ENCODE results near the gene UBP1.

UBP1 gene

GRCh38 chr3:33440328-33441224 is at the start of gene UBP1:
Gene UBP1, minus strand, starts transcription at chr3:33440405. Its CDS starts 557 bp downstream, at chr3:33439848.
- Histone ChIP-seq H3K9ac (ENCODE audit: low read length) (peak within 1 kb of the TSS; percentile 80), H3K4me2 (ENCODE audit: low read length) (peak within 1 kb of the TSS; percentile 96), H3K27me3 (ENCODE audit: insufficient read depth, low read length) (no peaks in the 10 kb centered on the region), H4K20me1 (ENCODE audit: insufficient read depth, low read length) (no peaks in the 10 kb centered on the region), H3K36me3 (ENCODE audit: insufficient read depth, low read length) (no peaks in the 10 kb centered on the region), H3F3A (ENCODE audit: insufficient read depth, low read length) (no peaks in the 10 kb centered on the region), H3K9me3 (ENCODE audit: low read length) (no peaks in the 10 kb centered on the region), H3K79me2 (ENCODE audit: insufficient read depth, low read length) (peaks cover 41% of the 10 kb centered on the region), H2AFZ (ENCODE audit: low read length) (no peak within 1 kb of the TSS), H3K4me3 (ENCODE audit: low read depth, low read length, poor library complexity, severe bottlenecking) (peak within 1 kb of the TSS; percentile 80), H3K27ac (ENCODE audit: low read depth, low read length, poor library complexity, severe bottlenecking) (peak within 1 kb of the TSS; percentile 96), H3K4me1 (ENCODE audit: insufficient read depth, low read length, severe bottlenecking) (peaks cover 40% of the 10 kb centered on the region), H3K9me2 (ENCODE audit: low read depth, low read length) (no peaks in the 10 kb centered on the region)
- TF ChIP-seq CTCF (IDR thresholded peaks at IDR 0.05; ENCODE audit: low read length) (no peak), EZH2 (IDR thresholded peaks at IDR 0.05; ENCODE audit: borderline replicate concordance, low read length) (no peak)

GRCh38 chr3:33488683-33489082 is 48.5 kb upstream of the UBP1 start:
- H3K27me3 ChIP-seq (ENCODE audit: insufficient read depth, low read length), result no peaks in the 10 kb centered on the region
- H3K4me2 ChIP-seq (ENCODE audit: low read length), result no peak overlapping the region
- H3K9me2 ChIP-seq (ENCODE audit: low read depth, low read length), result no peaks in the 10 kb centered on the region
- H3F3A ChIP-seq (ENCODE audit: insufficient read depth, low read length), result no peaks in the 10 kb centered on the region
- H3K36me3 ChIP-seq (ENCODE audit: insufficient read depth, low read length), result no peaks in the 10 kb centered on the region
- no peaks in the 10 kb centered on the region for H3K9me3 ChIP-seq (ENCODE audit: low read length)
- H3K4me3 ChIP-seq (ENCODE audit: low read depth, low read length, poor library complexity, severe bottlenecking), result no peak overlapping the region
- no peaks in the 10 kb centered on the region for H3K79me2 ChIP-seq (ENCODE audit: insufficient read depth, low read length)
- peaks cover 9% of the 10 kb centered on the region for H3K4me1 ChIP-seq (ENCODE audit: insufficient read depth, low read length, severe bottlenecking)
- TF ChIP-seq EZH2 (IDR thresholded peaks at IDR 0.05; ENCODE audit: borderline replicate concordance, low read length) (no peak), CTCF (IDR thresholded peaks at IDR 0.05; ENCODE audit: low read length) (no peak)
- no peak overlapping the region for H2AFZ ChIP-seq (ENCODE audit: low read length)
- H4K20me1 ChIP-seq (ENCODE audit: insufficient read depth, low read length), result no peaks in the 10 kb centered on the region
- H3K9ac ChIP-seq (ENCODE audit: low read length), result no peak overlapping the region
- H3K27ac ChIP-seq (ENCODE audit: low read depth, low read length, poor library complexity, severe bottlenecking), result no peak overlapping the region

- no peak overlapping the region for H3K27ac ChIP-seq (ENCODE audit: low read depth, low read length, poor library complexity, severe bottlenecking)
- no peak overlapping the region for H3K4me3 ChIP-seq (ENCODE audit: low read depth, low read length, poor library complexity, severe bottlenecking)
- no peak overlapping the region for H3K9ac ChIP-seq (ENCODE audit: low read length)
- H3K27me3 ChIP-seq (ENCODE audit: insufficient read depth, low read length), result no peaks in the 10 kb centered on the region
- H3K4me1 ChIP-seq (ENCODE audit: insufficient read depth, low read length, severe bottlenecking), result peaks cover 9% of the 10 kb centered on the region
- no peak for TF ChIP-seq CTCF (IDR thresholded peaks at IDR 0.05; ENCODE audit: low read length)
- TF ChIP-seq EZH2 (IDR thresholded peaks at IDR 0.05; ENCODE audit: borderline replicate concordance, low read length), result no peak
- no peaks in the 10 kb centered on the region for H3K9me2 ChIP-seq (ENCODE audit: low read depth, low read length)
- H4K20me1 ChIP-seq (ENCODE audit: insufficient read depth, low read length), result no peaks in the 10 kb centered on the region
- H3K36me3 ChIP-seq (ENCODE audit: insufficient read depth, low read length), result no peaks in the 10 kb centered on the region
- H3F3A ChIP-seq (ENCODE audit: insufficient read depth, low read length), result no peaks in the 10 kb centered on the region
- no peak overlapping the region for H2AFZ ChIP-seq (ENCODE audit: low read length)
- no peak overlapping the region for H3K4me2 ChIP-seq (ENCODE audit: low read length)
- H3K79me2 ChIP-seq (ENCODE audit: insufficient read depth, low read length), result no peaks in the 10 kb centered on the region
- H3K9me3 ChIP-seq (ENCODE audit: low read length), result no peaks in the 10 kb centered on the region
These were observed 48.0 kb upstream of the UBP1 start for GRCh38 chr3:33488246-33488645.
